ENCODE results near the gene CDH11. TPM values are rescaled to one million over a fixed set of nuclear protein-coding genes. Genes with fewer than 3 reads are reported as not detected.

The CDH11 gene
- total RNA-seq, 1 donor from 2014 or later: 82.1 TPM

GRCh38 chr16:65123396-65124211 is 1.7 kb upstream of the CDH11 start:
- DNase-seq (ENCODE audit: low read depth): no peak
- Histone ChIP-seq H3K36me3 (ENCODE audit: control insufficient read depth, insufficient read depth, low read length) (no peaks in the 10 kb centered on the region), H3K27me3 (ENCODE audit: control insufficient read depth, insufficient read depth, low read length) (no peaks in the 10 kb centered on the region), H3K4me3 (ENCODE audit: low read depth, low read length) (peak overlapping the region; percentile 67)
- no peak for TF ChIP-seq CTCF (IDR thresholded peaks at IDR 0.05; ENCODE audit: insufficient read depth, low read length, severe bottlenecking)
- no peak for FAIRE-seq

GRCh38 chr16:65122724-65123395 is 997 bp upstream of the CDH11 start:
- Histone ChIP-seq H3K27me3 (ENCODE audit: control insufficient read depth, insufficient read depth, low read length) (no peaks in the 10 kb centered on the region), H3K36me3 (ENCODE audit: control insufficient read depth, insufficient read depth, low read length) (no peaks in the 10 kb centered on the region), H3K4me3 (ENCODE audit: low read depth, low read length) (peak overlapping the region; percentile 67)
- TF ChIP-seq CTCF (IDR thresholded peaks at IDR 0.05; ENCODE audit: insufficient read depth, low read length, severe bottlenecking): no peak
- DNase-seq (ENCODE audit: low read depth): no peak
- no peak for FAIRE-seq

- Histone ChIP-seq H3K36me3 (ENCODE audit: control insufficient read depth, insufficient read depth, low read length) (no peaks in the 10 kb centered on the region), H3K4me3 (ENCODE audit: low read depth, low read length) (peak overlapping the region; percentile 67), H3K27me3 (ENCODE audit: control insufficient read depth, insufficient read depth, low read length) (no peaks in the 10 kb centered on the region)
- TF ChIP-seq CTCF (IDR thresholded peaks at IDR 0.05; ENCODE audit: insufficient read depth, low read length, severe bottlenecking): no peak
- DNase-seq (ENCODE audit: low read depth): no peak
- no peak for FAIRE-seq
Measured at GRCh38 chr16:65120831-65121721, 787 bp downstream of the CDH11 start.

GRCh38 chr16:65120461-65120830 is 1.4 kb downstream of the CDH11 start:
- TF ChIP-seq CTCF (IDR thresholded peaks at IDR 0.05; ENCODE audit: insufficient read depth, low read length, severe bottlenecking): no peak
- H3K27me3 ChIP-seq (ENCODE audit: control insufficient read depth, insufficient read depth, low read length): no peaks in the 10 kb centered on the region
- FAIRE-seq (no peak), DNase-seq (ENCODE audit: low read depth) (no peak)
- peak overlapping the region; percentile 67 for H3K4me3 ChIP-seq (ENCODE audit: low read depth, low read length)
- H3K36me3 ChIP-seq (ENCODE audit: control insufficient read depth, insufficient read depth, low read length): no peaks in the 10 kb centered on the region

GRCh38 chr16:65119901-65120401 is 1.9 kb downstream of the CDH11 start:
- DNase-seq (ENCODE audit: low read depth) (no peak), FAIRE-seq (no peak)
- no peak overlapping the region for H3K4me3 ChIP-seq (ENCODE audit: low read depth, low read length)

More at GRCh38 chr16:65119901-65120401, 1.9 kb downstream of the CDH11 start:
- TF ChIP-seq CTCF (IDR thresholded peaks at IDR 0.05; ENCODE audit: insufficient read depth, low read length, severe bottlenecking): no peak
- Histone ChIP-seq H3K36me3 (ENCODE audit: control insufficient read depth, insufficient read depth, low read length) (no peaks in the 10 kb centered on the region), H3K27me3 (ENCODE audit: control insufficient read depth, insufficient read depth, low read length) (no peaks in the 10 kb centered on the region)

Measured in bronchial epithelial cell (primary cell).